Mesothelial cell of epicardium (in vitro differentiated cells): Measurements from ENCODE around the gene POU2F1. TPM values are rescaled to one million over a fixed set of nuclear protein-coding genes. Genes with fewer than 3 reads are reported as not detected.

Source experiments
- DNase-seq, 2 experiments: peaks; one replicate each; pipeline ENCODE4 v3.0.0; 2021; ENCODE audit warnings: low spot score in 2 of 2; ENCODE audit not compliant: unreplicated experiment in 2 of 2
- H3K27ac Mint-ChIP-seq: 2 replicates; pipeline ENCODE4 v1.8.0; 2021; ENCODE audit warnings: mixed read lengths
- H3K27me3 Mint-ChIP-seq: 2 replicates; pipeline ENCODE4 v1.8.0; 2021; ENCODE audit warnings: low read depth, mixed read lengths
- H3K36me3 Mint-ChIP-seq: 2 replicates; pipeline ENCODE4 v1.8.0; 2021; ENCODE audit warnings: mixed read lengths
- H3K4me1 Mint-ChIP-seq: 2 replicates; pipeline ENCODE4 v1.8.0; 2021; ENCODE audit warnings: mixed read lengths
- H3K4me3 Mint-ChIP-seq: 2 replicates; pipeline ENCODE4 v1.8.0; 2021; ENCODE audit warnings: mild to moderate bottlenecking, moderate library complexity, mixed read lengths
- H3K9me3 Mint-ChIP-seq: 2 replicates; pipeline ENCODE4 v1.8.0; 2021; ENCODE audit warnings: mixed read lengths
- total RNA-seq: library from RNA; stranded (reverse); gene quantifications from 3 replicates; pipeline ENCODE4 v1.2.1, GENCODE V29; 2021
- TF ChIP-seq, protein P1 (sequence below): fragments of 200-600 bp; sonication (generic); IDR thresholded peaks from one replicate; pipeline ENCODE4 v1.5.0; 2021; ENCODE audit warnings: antibody characterized with exemption; ENCODE audit not compliant: unreplicated experiment

POU2F1 gene
- total RNA-seq, 1 donor from 2014 or later: 32.8 TPM

DNA sequence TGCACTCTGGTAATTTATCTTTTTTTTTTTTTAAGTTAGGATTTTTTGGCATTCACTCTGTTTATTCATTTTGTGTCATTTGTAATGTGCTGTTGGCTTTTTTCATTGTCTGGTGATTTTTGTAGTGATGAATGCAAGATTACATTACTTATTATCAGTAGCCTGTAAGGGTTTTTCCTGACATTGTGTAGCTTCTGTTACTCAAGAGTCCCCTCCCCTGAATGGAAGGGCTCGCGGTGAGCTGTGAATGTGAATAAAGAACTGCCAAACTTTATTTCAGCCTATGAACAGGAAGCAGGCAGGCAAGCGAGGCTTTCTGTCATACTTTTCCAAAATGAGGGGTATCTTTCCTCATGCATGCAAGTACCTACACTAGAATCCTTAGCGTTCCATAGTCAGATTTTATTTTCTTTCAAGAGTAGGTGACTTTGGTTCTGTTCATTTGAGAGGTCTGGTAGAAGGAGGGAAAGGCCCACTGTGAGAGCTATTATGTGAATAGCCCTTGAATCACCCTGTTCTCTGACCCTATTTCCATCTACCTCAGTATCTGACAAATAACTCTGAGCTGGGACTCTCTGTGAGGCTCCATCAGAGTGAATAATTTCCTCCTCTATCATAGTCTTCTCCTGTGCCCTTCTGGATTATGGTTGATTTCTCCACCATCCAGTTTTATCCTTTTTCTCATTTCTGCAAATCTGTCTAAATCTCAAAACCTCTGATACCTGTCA, 183.6 kb downstream of the POU2F1 start:
- peaks cover 7% of the 10 kb centered on the region for H3K4me1 Mint-ChIP-seq
- no peak for DNase-seq
- TF ChIP-seq, protein P1, sequence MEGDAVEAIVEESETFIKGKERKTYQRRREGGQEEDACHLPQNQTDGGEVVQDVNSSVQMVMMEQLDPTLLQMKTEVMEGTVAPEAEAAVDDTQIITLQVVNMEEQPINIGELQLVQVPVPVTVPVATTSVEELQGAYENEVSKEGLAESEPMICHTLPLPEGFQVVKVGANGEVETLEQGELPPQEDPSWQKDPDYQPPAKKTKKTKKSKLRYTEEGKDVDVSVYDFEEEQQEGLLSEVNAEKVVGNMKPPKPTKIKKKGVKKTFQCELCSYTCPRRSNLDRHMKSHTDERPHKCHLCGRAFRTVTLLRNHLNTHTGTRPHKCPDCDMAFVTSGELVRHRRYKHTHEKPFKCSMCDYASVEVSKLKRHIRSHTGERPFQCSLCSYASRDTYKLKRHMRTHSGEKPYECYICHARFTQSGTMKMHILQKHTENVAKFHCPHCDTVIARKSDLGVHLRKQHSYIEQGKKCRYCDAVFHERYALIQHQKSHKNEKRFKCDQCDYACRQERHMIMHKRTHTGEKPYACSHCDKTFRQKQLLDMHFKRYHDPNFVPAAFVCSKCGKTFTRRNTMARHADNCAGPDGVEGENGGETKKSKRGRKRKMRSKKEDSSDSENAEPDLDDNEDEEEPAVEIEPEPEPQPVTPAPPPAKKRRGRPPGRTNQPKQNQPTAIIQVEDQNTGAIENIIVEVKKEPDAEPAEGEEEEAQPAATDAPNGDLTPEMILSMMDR: no peak
- peaks cover 22% of the 10 kb centered on the region for H3K36me3 Mint-ChIP-seq
- H3K27ac Mint-ChIP-seq: no peak overlapping the region
- no peak overlapping the region for H3K4me3 Mint-ChIP-seq
- H3K9me3 Mint-ChIP-seq: no peaks in the 10 kb centered on the region
- H3K27me3 Mint-ChIP-seq: no peaks in the 10 kb centered on the region

DNA sequence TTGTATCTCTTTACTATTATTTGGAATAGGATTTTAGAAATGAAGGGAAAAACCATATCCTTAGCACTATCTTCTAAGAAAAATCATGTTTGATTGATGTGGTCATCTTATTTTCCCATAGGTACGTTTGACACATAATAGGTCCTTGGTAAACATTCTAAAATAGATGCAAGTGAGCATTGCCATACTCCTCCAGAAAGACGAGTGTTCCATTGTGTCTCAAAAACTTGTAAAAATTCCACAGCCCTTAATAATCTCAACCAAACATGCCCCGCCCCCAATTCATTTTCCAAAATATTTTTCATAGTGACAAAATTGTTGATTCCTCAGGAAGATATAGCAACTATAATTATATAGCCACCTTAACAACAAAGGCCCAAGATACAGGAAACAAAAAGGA, 184.2 kb downstream of the POU2F1 start:
- TF ChIP-seq, protein P1: no peak
- Mint-ChIP-seq H3K9me3 (no peaks in the 10 kb centered on the region), H3K4me3 (no peak overlapping the region), H3K27me3 (no peaks in the 10 kb centered on the region), H3K4me1 (peaks cover 7% of the 10 kb centered on the region), H3K36me3 (peaks cover 22% of the 10 kb centered on the region), H3K27ac (no peak overlapping the region)
- DNase-seq: no peak

DNA sequence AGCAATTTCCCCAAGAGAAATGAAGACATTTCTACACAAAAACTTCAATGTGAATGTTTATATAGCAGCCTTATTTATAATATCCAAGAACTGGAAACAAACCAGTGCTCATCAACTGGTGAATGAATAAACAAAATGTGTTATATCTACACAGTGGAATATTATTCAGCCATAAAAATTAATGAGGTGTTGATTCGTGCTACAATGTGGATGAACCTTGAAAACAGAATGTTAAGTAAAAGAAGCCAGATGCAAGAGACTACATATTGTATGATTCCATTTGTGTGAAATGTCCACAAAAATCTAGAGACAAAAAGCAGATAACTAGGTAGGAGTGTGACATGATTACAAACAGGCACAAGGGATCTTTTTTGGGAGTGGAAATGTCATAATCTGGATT, 187.7 kb downstream of the POU2F1 start:
- Mint-ChIP-seq H3K4me1 (peaks cover 7% of the 10 kb centered on the region), H3K4me3 (no peak overlapping the region), H3K27ac (no peak overlapping the region), H3K36me3 (peaks cover 34% of the 10 kb centered on the region), H3K9me3 (no peaks in the 10 kb centered on the region), H3K27me3 (no peaks in the 10 kb centered on the region)
- TF ChIP-seq, protein P1: no peak
- no peak for DNase-seq

DNA sequence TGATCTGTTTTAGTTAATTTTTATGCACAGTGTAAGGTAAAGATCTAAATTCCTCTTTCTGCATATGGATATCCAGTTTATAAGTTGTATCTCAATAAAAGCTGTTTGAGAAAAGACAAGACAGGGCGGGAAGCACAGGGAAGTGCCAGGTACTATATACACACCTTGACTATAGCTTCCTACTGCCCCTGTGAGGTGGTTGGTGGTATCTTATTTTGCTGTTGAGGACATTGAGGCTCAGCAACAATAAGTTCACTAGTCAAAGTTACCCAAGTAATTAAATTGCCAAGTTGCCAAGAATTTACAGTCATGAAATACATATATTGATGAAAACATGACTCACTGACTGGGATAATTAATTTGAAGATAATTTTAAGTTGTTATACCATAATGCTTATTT, 188.5 kb downstream of the POU2F1 start:
- Mint-ChIP-seq H3K36me3 (peaks cover 36% of the 10 kb centered on the region), H3K27ac (no peak overlapping the region), H3K4me1 (peaks cover 5% of the 10 kb centered on the region), H3K9me3 (no peaks in the 10 kb centered on the region), H3K4me3 (no peak overlapping the region), H3K27me3 (no peaks in the 10 kb centered on the region)
- TF ChIP-seq, protein P1: no peak
- DNase-seq: no peak

DNA sequence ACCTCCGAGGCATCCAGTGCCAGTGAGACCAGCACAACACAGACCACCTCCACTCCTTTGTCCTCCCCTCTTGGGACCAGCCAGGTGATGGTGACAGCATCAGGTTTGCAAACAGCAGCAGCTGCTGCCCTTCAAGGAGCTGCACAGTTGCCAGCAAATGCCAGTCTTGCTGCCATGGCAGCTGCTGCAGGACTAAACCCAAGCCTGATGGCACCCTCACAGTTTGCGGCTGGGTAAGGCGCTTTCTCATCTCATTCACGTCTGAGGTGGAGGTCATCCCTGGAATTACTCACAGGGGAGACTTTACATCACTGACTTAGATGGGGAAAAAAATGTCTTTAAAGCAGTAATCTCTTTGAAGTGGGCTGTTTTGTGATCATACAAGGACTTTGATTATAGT, 191.4 kb downstream of the POU2F1 start:
- no peak overlapping the region for H3K27ac Mint-ChIP-seq
- no peaks in the 10 kb centered on the region for H3K27me3 Mint-ChIP-seq
- no peaks in the 10 kb centered on the region for H3K9me3 Mint-ChIP-seq
- no peak overlapping the region for H3K4me3 Mint-ChIP-seq
- no peak for DNase-seq
- TF ChIP-seq, protein P1: no peak
- H3K4me1 Mint-ChIP-seq: no peaks in the 10 kb centered on the region
- peaks cover 43% of the 10 kb centered on the region for H3K36me3 Mint-ChIP-seq
